Heart right ventricle (tissue), 16 donors: Measurements from ENCODE around the gene RPL5. TPM values are rescaled to one million over a fixed set of nuclear protein-coding genes. Genes with fewer than 3 reads are reported as not detected.

Experiments
- ATAC-seq, 8 donors: fragments of 200-7000 bp; cut with Tn5 transposase; one replicate each; pipeline ENCODE4 v1.9.1; 2020; ENCODE audit warnings: mild to moderate bottlenecking in 8 of 8, moderate library complexity in 8 of 8, moderate number of reproducible peaks in 1 of 8
- DNase-seq, 2 donors: peaks; one replicate each; pipeline ENCODE4 v3.0.0-alpha.2; 2020
- H3K27ac ChIP-seq, 10 donors: fragments of 200-600 bp; sonication (generic) in 2 of 10; one replicate each; pipeline versions ENCODE4 v1.5.0 to v1.8.0; 2020 to 2022; ENCODE audit warnings: mild to moderate bottlenecking in 3 of 10
- H3K27me3 ChIP-seq, 7 donors: fragments of 200-600 bp; one replicate each; pipeline ENCODE4 v1.8.0; 2021 to 2022; ENCODE audit warnings: mild to moderate bottlenecking in 2 of 7
- H3K36me3 ChIP-seq, 9 donors: fragments of 200-600 bp; sonication (generic) in 1 of 9; one replicate each; pipeline versions ENCODE4 v1.5.0 to v1.8.0; 2020 to 2022; ENCODE audit warnings: mild to moderate bottlenecking in 2 of 9
- H3K4me1 ChIP-seq, 9 donors: fragments of 200-600 bp; sonication (generic) in 1 of 9; one replicate each; pipeline versions ENCODE4 v1.5.0 to v1.8.0; 2020 to 2022; ENCODE audit warnings: mild to moderate bottlenecking in 4 of 9
- H3K4me3 ChIP-seq, 10 donors: fragments of 200-600 bp; sonication (generic) in 2 of 10; one replicate each; pipeline versions ENCODE4 v1.5.0 to v1.8.0; 2020 to 2022; ENCODE audit warnings: mild to moderate bottlenecking in 7 of 10, moderate library complexity in 2 of 10
- H3K9me3 ChIP-seq, 11 donors: fragments of 200-600 bp in 10 of 11; sonication (generic) in 2 of 11; one replicate each; pipeline versions ENCODE4 v1.5.0 to v1.8.0; 2013 to 2022; ENCODE audit warnings: mild to moderate bottlenecking in 2 of 11, control low read depth in 1 of 11, moderate library complexity in 1 of 11
- WGBS, 2 donors: extraction: QIAGEN DNeasy Blood & Tissue Kit; methylation state at CpG; one replicate each; pipeline ENCODE4 v1.1.7; 2013; ENCODE audit warnings: inconsistent platforms in 1 of 2; 5-methylcytosine and 5-hydroxymethylcytosine counted together
- intact Hi-C, 10 donors: fragments of 100-400 bp; cut with DNase I; formaldehyde crosslinking; loops; one replicate each; pipeline versions ENCODE4 v1.11.1 to v1.14.2; 2022
- polyA plus RNA-seq, 2 donors: library from polyadenylated mRNA; stranded (reverse); fragments of 200-250 nt; gene quantifications; one replicate each; pipeline ENCODE4 v1.2.3, GENCODE V29; 2013
- total RNA-seq, 10 donors: library from RNA; stranded (reverse); fragmentation: NEBNext Ultra II Directional in 3 of 10; extraction: Animal tissue kit (Norgen Biotek cat#: 25700) in 3 of 10; gene quantifications; one replicate each; pipeline versions ENCODE4 v1.2.1 to v1.2.4, GENCODE V29; 2021 to 2023
- TF ChIP-seq, protein P1 (sequence below), 9 donors: fragments of 200-600 bp; sonication (generic) in 2 of 9; IDR thresholded peaks; one replicate each; pipeline versions ENCODE4 v1.5.0 to v1.8.0; 2021 to 2022; ENCODE audit warnings: antibody characterized with exemption in 9 of 9, mild to moderate bottlenecking in 5 of 9, moderate library complexity in 1 of 9
- donor health status: Arrhythmogenic right ventricular cardiomyopathy.
- donor health status: ischemic (EF 13 %, LVEDD 7.1; RV severe dilation, severe dysfunction).
- donor health status: healthy with polysubstance abuse.
- donor health status: DM: no; HTN: yes; CAD: no.
- donor health status: DM: no; HTN: no; CAD: no.
- donor health status: ischemic (EF 25% LVEDD 6.9; RV normal size, moderate dysfunction).
- donor health status: ischemic (EF 25% LVEDD 5.7; RV mildly dilated, moderate dysfunction).
- donor health status: healthy.
- donor health status: DM: yes; HTN: yes; CAD: no.
- donor health status: Ischemic cardiomyopathy.
- donor health status: ischemic (EF 35%, LVEDD 5.7; RV mildly dilated, moderate dysfunction).
- donor health status: nonischemic (EF 11% LVEDD 7.7; RV severe dilation, severe dysfunction).
- donor health status: DM: yes; HTN: yes; CAD: no.
- donor health status: PGD.
- donor health status: ischemic (EF 29% LVEDD 5.4; RV normal size, mild dysfunction).
- donor health status: nonischemic (EF 23%, LVEDD 6.1; RV moderate dilation, normal function).

Gene RPL5
- total and polyA plus RNA-seq, 12 donors, result 468 to 1,695 (median 561) TPM

- TF ChIP-seq, protein P1, sequence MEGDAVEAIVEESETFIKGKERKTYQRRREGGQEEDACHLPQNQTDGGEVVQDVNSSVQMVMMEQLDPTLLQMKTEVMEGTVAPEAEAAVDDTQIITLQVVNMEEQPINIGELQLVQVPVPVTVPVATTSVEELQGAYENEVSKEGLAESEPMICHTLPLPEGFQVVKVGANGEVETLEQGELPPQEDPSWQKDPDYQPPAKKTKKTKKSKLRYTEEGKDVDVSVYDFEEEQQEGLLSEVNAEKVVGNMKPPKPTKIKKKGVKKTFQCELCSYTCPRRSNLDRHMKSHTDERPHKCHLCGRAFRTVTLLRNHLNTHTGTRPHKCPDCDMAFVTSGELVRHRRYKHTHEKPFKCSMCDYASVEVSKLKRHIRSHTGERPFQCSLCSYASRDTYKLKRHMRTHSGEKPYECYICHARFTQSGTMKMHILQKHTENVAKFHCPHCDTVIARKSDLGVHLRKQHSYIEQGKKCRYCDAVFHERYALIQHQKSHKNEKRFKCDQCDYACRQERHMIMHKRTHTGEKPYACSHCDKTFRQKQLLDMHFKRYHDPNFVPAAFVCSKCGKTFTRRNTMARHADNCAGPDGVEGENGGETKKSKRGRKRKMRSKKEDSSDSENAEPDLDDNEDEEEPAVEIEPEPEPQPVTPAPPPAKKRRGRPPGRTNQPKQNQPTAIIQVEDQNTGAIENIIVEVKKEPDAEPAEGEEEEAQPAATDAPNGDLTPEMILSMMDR (IDR thresholded peaks at IDR 0.05), result no peak
- no peak for DNase-seq
- H3K27me3 ChIP-seq, result no peaks in the 10 kb centered on the region
- ATAC-seq, result no peak
- no peak overlapping the region for H3K4me3 ChIP-seq
- WGBS, 2 donors, result 91 to 92% methylated on average over 4 of the region's 4 CpGs
- no peak overlapping the region for H3K27ac ChIP-seq
- intact Hi-C loops, result no loop called here
- peaks cover 0 to 23% (median 0%) of the 10 kb centered on the region in 9 donors for H3K36me3 ChIP-seq
- H3K9me3 ChIP-seq, result peaks cover 0 to 11% (median 0%) of the 10 kb centered on the region in 11 donors
- H3K4me1 ChIP-seq, result peaks cover 0 to 12% (median 0%) of the 10 kb centered on the region in 9 donors
Observed at GRCh38 chr1:92876351-92876750, 44.5 kb downstream of the RPL5 start.

GRCh38 chr1:92877081-92877711 is 45.4 kb downstream of the RPL5 start:
- Histone ChIP-seq H3K4me3 (no peak overlapping the region), H3K36me3 (peaks cover 0 to 23% (median 0%) of the 10 kb centered on the region in 9 donors), H3K9me3 (peaks cover 0 to 8% (median 0%) of the 10 kb centered on the region in 11 donors), H3K4me1 (peaks cover 0 to 12% (median 0%) of the 10 kb centered on the region in 9 donors), H3K27me3 (no peaks in the 10 kb centered on the region), H3K27ac (no peak overlapping the region)
- intact Hi-C loops, result no loop called here
- 72 to 79% methylated on average over 4 of the region's 4 CpGs for WGBS, 2 donors
- no peak for ATAC-seq
- DNase-seq, result no peak
- TF ChIP-seq, protein P1 (IDR thresholded peaks at IDR 0.05), result no peak

- no peak for DNase-seq
- Histone ChIP-seq H3K4me3 (no peak overlapping the region), H3K9me3 (peaks cover 0 to 2% (median 0%) of the 10 kb centered on the region in 11 donors), H3K27ac (no peak overlapping the region), H3K4me1 (peaks cover 0 to 15% (median 0%) of the 10 kb centered on the region in 9 donors), H3K36me3 (peaks cover 0 to 18% (median 0%) of the 10 kb centered on the region in 9 donors), H3K27me3 (no peaks in the 10 kb centered on the region)
- intact Hi-C loops, result no loop called here
- 76 to 77% methylated on average over 4 of the region's 4 CpGs for WGBS, 2 donors
- TF ChIP-seq, protein P1 (IDR thresholded peaks at IDR 0.05), result no peak
- ATAC-seq, result no peak
Observed at GRCh38 chr1:92877792-92878191, 46.0 kb downstream of the RPL5 start.

DNA sequence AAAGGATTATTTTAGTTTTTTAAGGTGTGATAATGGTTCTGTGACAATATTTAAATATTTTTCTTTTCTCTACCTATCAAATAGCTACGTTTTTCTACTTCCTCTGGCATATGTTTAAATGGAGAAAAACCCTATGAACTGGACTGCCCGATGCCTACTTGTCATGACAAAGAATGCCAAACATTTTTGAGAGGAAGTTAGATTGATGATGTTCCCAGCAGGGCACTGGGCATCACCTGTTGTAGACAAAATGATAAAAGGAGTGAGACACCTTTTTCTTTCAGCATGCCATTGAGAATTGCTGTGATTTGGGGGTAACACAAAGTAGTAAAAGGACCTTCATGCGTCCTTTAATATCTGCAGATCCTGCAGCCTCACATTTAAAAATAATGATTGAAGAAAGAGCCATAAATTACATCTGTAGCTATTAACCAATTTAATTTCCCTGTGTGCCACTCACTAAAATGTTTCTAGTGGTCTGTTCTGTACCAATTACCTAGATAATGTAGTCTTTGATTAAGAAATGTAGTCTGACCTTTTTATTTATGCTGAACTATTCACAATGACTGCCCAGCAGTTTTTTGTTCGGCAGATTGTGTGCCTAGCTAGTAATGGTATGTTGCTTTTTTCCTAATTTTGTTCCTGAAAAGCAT is 47.6 kb downstream of the RPL5 start:
- ATAC-seq (no peak), DNase-seq (no peak)
- Histone ChIP-seq H3K9me3 (no peaks in the 10 kb centered on the region), H3K4me1 (peaks cover 0 to 19% (median 0%) of the 10 kb centered on the region in 9 donors), H3K4me3 (no peak overlapping the region), H3K27ac (no peak overlapping the region), H3K36me3 (peaks cover 0 to 9% (median 0%) of the 10 kb centered on the region in 9 donors), H3K27me3 (no peaks in the 10 kb centered on the region)
- intact Hi-C loops, result no loop called here
- WGBS, 2 donors, result 76 to 82% methylated on average over 4 of the region's 4 CpGs
- TF ChIP-seq, protein P1 (IDR thresholded peaks at IDR 0.05), result no peak
